ENCODE results near the gene AATF.

The AATF gene

GRCh38 chr17:36942631-36943125 lies 6.1 kb upstream of the AATF start:
- Mint-ChIP-seq H3K27ac (no peak overlapping the region), H3K4me1 (ENCODE audit: low read depth) (peaks cover 20% of the 10 kb centered on the region), H3K9me3 (no peaks in the 10 kb centered on the region), H3K4me3 (no peak overlapping the region), H3K36me3 (ENCODE audit: low read depth) (peaks cover 6% of the 10 kb centered on the region), H3K27me3 (ENCODE audit: low read depth) (peaks cover 87% of the 10 kb centered on the region)

- peak overlapping the region; percentile 57 for H3K27ac Mint-ChIP-seq
- H3K27me3 Mint-ChIP-seq (ENCODE audit: low read depth) = peaks cover 87% of the 10 kb centered on the region
- H3K36me3 Mint-ChIP-seq (ENCODE audit: low read depth) = peaks cover 6% of the 10 kb centered on the region
- H3K4me1 Mint-ChIP-seq (ENCODE audit: low read depth) = peaks cover 24% of the 10 kb centered on the region
- H3K4me3 Mint-ChIP-seq = peak overlapping the region; percentile 30
- H3K9me3 Mint-ChIP-seq = no peaks in the 10 kb centered on the region
These were observed 5.2 kb upstream of the AATF start for GRCh38 chr17:36943250-36944191.

- peaks cover 79% of the 10 kb centered on the region for H3K27me3 Mint-ChIP-seq (ENCODE audit: low read depth)
- H3K9me3 Mint-ChIP-seq = no peaks in the 10 kb centered on the region
- no peak overlapping the region for H3K4me3 Mint-ChIP-seq
- H3K36me3 Mint-ChIP-seq (ENCODE audit: low read depth) = peaks cover 8% of the 10 kb centered on the region
- no peak overlapping the region for H3K27ac Mint-ChIP-seq
- peaks cover 26% of the 10 kb centered on the region for H3K4me1 Mint-ChIP-seq (ENCODE audit: low read depth)
These were observed 4.2 kb upstream of the AATF start for GRCh38 chr17:36944553-36944952.

GRCh38 chr17:36945140-36945539 lies 3.6 kb upstream of the AATF start:
- no peaks in the 10 kb centered on the region for H3K9me3 Mint-ChIP-seq
- no peak overlapping the region for H3K4me3 Mint-ChIP-seq
- no peak overlapping the region for H3K27ac Mint-ChIP-seq
- H3K27me3 Mint-ChIP-seq (ENCODE audit: low read depth) = peaks cover 74% of the 10 kb centered on the region
- peaks cover 32% of the 10 kb centered on the region for H3K4me1 Mint-ChIP-seq (ENCODE audit: low read depth)
- peaks cover 13% of the 10 kb centered on the region for H3K36me3 Mint-ChIP-seq (ENCODE audit: low read depth)

GRCh38 chr17:36945959-36946725 lies 2.6 kb upstream of the AATF start:
- Mint-ChIP-seq H3K4me1 (ENCODE audit: low read depth) (peaks cover 38% of the 10 kb centered on the region), H3K9me3 (no peaks in the 10 kb centered on the region), H3K27ac (no peak overlapping the region), H3K4me3 (no peak overlapping the region), H3K27me3 (ENCODE audit: low read depth) (peaks cover 64% of the 10 kb centered on the region), H3K36me3 (ENCODE audit: low read depth) (peaks cover 21% of the 10 kb centered on the region)

GRCh38 chr17:36946726-36947091 lies 2.0 kb upstream of the AATF start:
- Mint-ChIP-seq H3K9me3 (no peaks in the 10 kb centered on the region), H3K4me3 (no peak overlapping the region), H3K36me3 (ENCODE audit: low read depth) (peaks cover 18% of the 10 kb centered on the region), H3K27ac (no peak overlapping the region), H3K27me3 (ENCODE audit: low read depth) (peaks cover 58% of the 10 kb centered on the region), H3K4me1 (ENCODE audit: low read depth) (peaks cover 34% of the 10 kb centered on the region)

- H3K4me3 Mint-ChIP-seq = peak overlapping the region; percentile 96
- H3K27me3 Mint-ChIP-seq (ENCODE audit: low read depth) = peaks cover 55% of the 10 kb centered on the region
- H3K4me1 Mint-ChIP-seq (ENCODE audit: low read depth) = peaks cover 47% of the 10 kb centered on the region
- peaks cover 30% of the 10 kb centered on the region for H3K36me3 Mint-ChIP-seq (ENCODE audit: low read depth)
- H3K27ac Mint-ChIP-seq = peak overlapping the region; percentile 96
- H3K9me3 Mint-ChIP-seq = no peaks in the 10 kb centered on the region
These were observed 635 bp upstream of the AATF start for GRCh38 chr17:36947922-36948716.

- peak overlapping the region; percentile 96 for H3K4me3 Mint-ChIP-seq
- H3K36me3 Mint-ChIP-seq (ENCODE audit: low read depth) = peaks cover 35% of the 10 kb centered on the region
- H3K27ac Mint-ChIP-seq = peak overlapping the region; percentile 88
- peaks cover 47% of the 10 kb centered on the region for H3K4me1 Mint-ChIP-seq (ENCODE audit: low read depth)
- peaks cover 42% of the 10 kb centered on the region for H3K27me3 Mint-ChIP-seq (ENCODE audit: low read depth)
- no peaks in the 10 kb centered on the region for H3K9me3 Mint-ChIP-seq
These were observed 740 bp downstream of the AATF start for GRCh38 chr17:36949461-36949927.

- peaks cover 49% of the 10 kb centered on the region for H3K4me1 Mint-ChIP-seq (ENCODE audit: low read depth)
- H3K36me3 Mint-ChIP-seq (ENCODE audit: low read depth) = peaks cover 39% of the 10 kb centered on the region
- no peak overlapping the region for H3K27ac Mint-ChIP-seq
- peak overlapping the region; percentile 96 for H3K4me3 Mint-ChIP-seq
- no peaks in the 10 kb centered on the region for H3K9me3 Mint-ChIP-seq
- H3K27me3 Mint-ChIP-seq (ENCODE audit: low read depth) = peaks cover 37% of the 10 kb centered on the region
These were observed 1.3 kb downstream of the AATF start for GRCh38 chr17:36950027-36950426.

- no peaks in the 10 kb centered on the region for H3K9me3 Mint-ChIP-seq
- peaks cover 47% of the 10 kb centered on the region for H3K36me3 Mint-ChIP-seq (ENCODE audit: low read depth)
These were observed 2.5 kb downstream of the AATF start for GRCh38 chr17:36951084-36951789.

GRCh38 chr17:36971508-36971907 lies 22.8 kb downstream of the AATF start:
- Mint-ChIP-seq H3K27ac (no peak overlapping the region), H3K4me3 (no peak overlapping the region), H3K36me3 (ENCODE audit: low read depth) (peaks cover 31% of the 10 kb centered on the region), H3K27me3 (ENCODE audit: low read depth) (no peaks in the 10 kb centered on the region), H3K9me3 (no peaks in the 10 kb centered on the region), H3K4me1 (ENCODE audit: low read depth) (peaks cover 15% of the 10 kb centered on the region)

More at GRCh38 chr17:36951084-36951789, 2.5 kb downstream of the AATF start:
- H3K4me1 Mint-ChIP-seq (ENCODE audit: low read depth) = peaks cover 52% of the 10 kb centered on the region
- H3K4me3 Mint-ChIP-seq = peak overlapping the region; percentile 96
- peaks cover 25% of the 10 kb centered on the region for H3K27me3 Mint-ChIP-seq (ENCODE audit: low read depth)
- H3K27ac Mint-ChIP-seq = no peak overlapping the region

- H3K27me3 Mint-ChIP-seq (ENCODE audit: low read depth) = no peaks in the 10 kb centered on the region
- no peak overlapping the region for H3K27ac Mint-ChIP-seq
- no peak overlapping the region for H3K4me3 Mint-ChIP-seq
- peaks cover 15% of the 10 kb centered on the region for H3K4me1 Mint-ChIP-seq (ENCODE audit: low read depth)
- no peaks in the 10 kb centered on the region for H3K9me3 Mint-ChIP-seq
- H3K36me3 Mint-ChIP-seq (ENCODE audit: low read depth) = peaks cover 28% of the 10 kb centered on the region
These were observed 23.5 kb downstream of the AATF start for GRCh38 chr17:36972186-36972700.

GRCh38 chr17:36972905-36973304 lies 24.2 kb downstream of the AATF start:
- H3K4me1 Mint-ChIP-seq (ENCODE audit: low read depth) = peaks cover 15% of the 10 kb centered on the region
- H3K4me3 Mint-ChIP-seq = no peak overlapping the region
- H3K36me3 Mint-ChIP-seq (ENCODE audit: low read depth) = peaks cover 23% of the 10 kb centered on the region
- H3K9me3 Mint-ChIP-seq = no peaks in the 10 kb centered on the region
- H3K27ac Mint-ChIP-seq = no peak overlapping the region
- H3K27me3 Mint-ChIP-seq (ENCODE audit: low read depth) = no peaks in the 10 kb centered on the region
